ENCODE results near the gene TMEM248.

Gene TMEM248

DNA sequence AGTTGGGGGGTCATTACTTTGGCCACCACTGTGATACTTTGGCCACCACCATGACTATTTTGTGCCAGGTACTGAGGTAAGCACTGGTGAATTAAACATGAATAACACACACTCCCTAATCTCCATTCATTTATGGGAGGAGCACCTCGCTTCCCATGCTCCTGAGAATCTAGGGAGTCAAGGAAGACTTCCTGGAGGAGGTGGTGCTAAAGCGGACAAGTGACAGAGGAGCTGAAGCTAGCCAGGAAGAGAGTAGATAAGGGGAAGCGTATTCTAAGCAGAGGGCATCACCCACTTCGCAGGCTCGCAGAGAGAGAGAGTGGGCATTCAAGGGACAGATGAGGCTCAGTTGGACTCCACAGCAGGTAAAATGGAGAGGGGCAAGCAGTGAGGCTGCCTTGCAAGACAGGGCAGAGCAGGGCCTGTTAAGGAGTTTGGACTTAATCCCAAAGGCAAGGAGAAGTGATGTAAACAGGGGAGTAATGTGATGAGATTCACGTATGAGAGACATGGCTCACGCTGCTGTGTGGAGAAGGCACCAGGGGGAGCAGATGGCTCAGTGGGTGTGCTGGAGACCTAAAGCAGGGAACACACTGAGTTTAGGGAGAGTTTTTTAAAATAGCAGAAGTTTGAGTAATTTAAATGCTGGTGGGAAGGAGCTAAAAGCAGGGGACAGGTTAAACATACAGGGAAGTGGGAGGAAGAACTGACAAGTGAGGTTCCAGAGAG, 21.3 kb upstream of the TMEM248 start:
- no peaks in the 10 kb centered on the region for H4K20me1 ChIP-seq (ENCODE audit: insufficient read depth, low read length)
- H3K27ac ChIP-seq (ENCODE audit: low read depth, low read length, poor library complexity, severe bottlenecking): no peak overlapping the region
- H3K9me3 ChIP-seq (ENCODE audit: low read length): no peaks in the 10 kb centered on the region
- peaks cover 35% of the 10 kb centered on the region for H3K36me3 ChIP-seq (ENCODE audit: insufficient read depth, low read length)
- H2AFZ ChIP-seq (ENCODE audit: low read length): no peak overlapping the region
- no peak for TF ChIP-seq EZH2 (IDR thresholded peaks at IDR 0.05; ENCODE audit: borderline replicate concordance, low read length)
- TF ChIP-seq, protein P1, sequence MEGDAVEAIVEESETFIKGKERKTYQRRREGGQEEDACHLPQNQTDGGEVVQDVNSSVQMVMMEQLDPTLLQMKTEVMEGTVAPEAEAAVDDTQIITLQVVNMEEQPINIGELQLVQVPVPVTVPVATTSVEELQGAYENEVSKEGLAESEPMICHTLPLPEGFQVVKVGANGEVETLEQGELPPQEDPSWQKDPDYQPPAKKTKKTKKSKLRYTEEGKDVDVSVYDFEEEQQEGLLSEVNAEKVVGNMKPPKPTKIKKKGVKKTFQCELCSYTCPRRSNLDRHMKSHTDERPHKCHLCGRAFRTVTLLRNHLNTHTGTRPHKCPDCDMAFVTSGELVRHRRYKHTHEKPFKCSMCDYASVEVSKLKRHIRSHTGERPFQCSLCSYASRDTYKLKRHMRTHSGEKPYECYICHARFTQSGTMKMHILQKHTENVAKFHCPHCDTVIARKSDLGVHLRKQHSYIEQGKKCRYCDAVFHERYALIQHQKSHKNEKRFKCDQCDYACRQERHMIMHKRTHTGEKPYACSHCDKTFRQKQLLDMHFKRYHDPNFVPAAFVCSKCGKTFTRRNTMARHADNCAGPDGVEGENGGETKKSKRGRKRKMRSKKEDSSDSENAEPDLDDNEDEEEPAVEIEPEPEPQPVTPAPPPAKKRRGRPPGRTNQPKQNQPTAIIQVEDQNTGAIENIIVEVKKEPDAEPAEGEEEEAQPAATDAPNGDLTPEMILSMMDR (IDR thresholded peaks at IDR 0.05; ENCODE audit: low read length): no peak; the same call in 1 of the 2 replicates
- H3K4me2 ChIP-seq (ENCODE audit: low read length): no peak overlapping the region
- H3F3A ChIP-seq (ENCODE audit: insufficient read depth, low read length): no peaks in the 10 kb centered on the region
- no peaks in the 10 kb centered on the region for H3K79me2 ChIP-seq (ENCODE audit: insufficient read depth, low read length)
- no peaks in the 10 kb centered on the region for H3K4me1 ChIP-seq (ENCODE audit: insufficient read depth, low read length, severe bottlenecking)
- H3K9me2 ChIP-seq (ENCODE audit: low read depth, low read length): no peaks in the 10 kb centered on the region
- no peak overlapping the region for H3K9ac ChIP-seq (ENCODE audit: low read length)
- H3K4me3 ChIP-seq (ENCODE audit: low read depth, low read length, poor library complexity, severe bottlenecking): no peak overlapping the region
- H3K27me3 ChIP-seq (ENCODE audit: insufficient read depth, low read length): no peaks in the 10 kb centered on the region

DNA sequence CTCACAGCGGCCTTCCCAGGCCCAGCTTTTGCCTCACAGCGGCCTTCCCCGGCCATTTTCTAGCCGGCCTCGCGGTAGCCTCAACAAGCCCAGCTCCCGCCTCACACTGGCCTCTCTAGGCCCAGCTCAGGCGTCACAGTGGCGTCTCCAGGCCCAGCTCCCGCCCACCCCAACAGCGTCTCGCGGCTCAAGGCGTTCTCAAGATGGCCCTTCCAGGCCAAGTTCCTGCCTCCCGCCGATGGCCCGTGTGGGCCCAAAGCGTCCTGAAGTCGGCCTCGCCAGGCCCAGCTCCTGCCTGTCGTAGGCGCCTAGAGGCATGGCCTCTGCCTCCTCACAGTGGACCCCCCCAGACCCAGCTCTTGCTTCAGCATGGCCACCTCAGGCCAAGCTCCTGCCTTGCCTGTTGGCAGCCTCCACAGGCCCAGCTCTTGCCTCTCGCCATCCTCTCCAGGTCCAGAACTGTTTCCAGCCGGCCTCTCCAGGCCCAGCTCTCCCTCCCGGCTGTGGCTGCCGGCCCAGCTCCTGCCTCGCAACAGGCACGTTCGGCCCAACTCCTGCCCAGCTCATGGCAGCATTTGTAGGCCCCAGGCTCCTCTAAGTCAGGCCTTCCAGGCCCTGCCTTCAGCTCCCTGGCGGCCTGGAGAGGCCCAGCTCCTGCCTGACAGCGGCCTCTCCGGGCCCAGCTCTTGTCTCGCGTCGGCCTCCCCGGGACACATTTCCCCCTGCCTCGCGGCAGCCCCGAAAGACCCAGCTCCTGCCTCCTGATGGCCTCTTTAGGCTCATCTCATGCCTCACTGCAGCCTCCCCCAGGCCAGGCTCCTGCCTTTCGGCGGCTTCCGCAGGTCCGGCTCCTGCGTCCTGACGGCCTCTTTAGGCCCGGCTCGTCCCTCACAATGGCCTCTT, 18.8 kb upstream of the TMEM248 start:
- Histone ChIP-seq H3K4me2 (ENCODE audit: low read length) (no peak overlapping the region), H3K4me1 (ENCODE audit: insufficient read depth, low read length, severe bottlenecking) (no peaks in the 10 kb centered on the region), H3F3A (ENCODE audit: insufficient read depth, low read length) (no peaks in the 10 kb centered on the region), H3K9me3 (ENCODE audit: low read length) (no peaks in the 10 kb centered on the region), H3K36me3 (ENCODE audit: insufficient read depth, low read length) (peaks cover 31% of the 10 kb centered on the region), H4K20me1 (ENCODE audit: insufficient read depth, low read length) (no peaks in the 10 kb centered on the region), H3K9me2 (ENCODE audit: low read depth, low read length) (no peaks in the 10 kb centered on the region), H3K4me3 (ENCODE audit: low read depth, low read length, poor library complexity, severe bottlenecking) (no peak overlapping the region), H3K27ac (ENCODE audit: low read depth, low read length, poor library complexity, severe bottlenecking) (no peak overlapping the region), H2AFZ (ENCODE audit: low read length) (no peak overlapping the region), H3K27me3 (ENCODE audit: insufficient read depth, low read length) (no peaks in the 10 kb centered on the region), H3K9ac (ENCODE audit: low read length) (no peak overlapping the region), H3K79me2 (ENCODE audit: insufficient read depth, low read length) (no peaks in the 10 kb centered on the region)
- no peak for TF ChIP-seq EZH2 (IDR thresholded peaks at IDR 0.05; ENCODE audit: borderline replicate concordance, low read length)
- TF ChIP-seq, protein P1 (IDR thresholded peaks at IDR 0.05; ENCODE audit: low read length): no peak

DNA sequence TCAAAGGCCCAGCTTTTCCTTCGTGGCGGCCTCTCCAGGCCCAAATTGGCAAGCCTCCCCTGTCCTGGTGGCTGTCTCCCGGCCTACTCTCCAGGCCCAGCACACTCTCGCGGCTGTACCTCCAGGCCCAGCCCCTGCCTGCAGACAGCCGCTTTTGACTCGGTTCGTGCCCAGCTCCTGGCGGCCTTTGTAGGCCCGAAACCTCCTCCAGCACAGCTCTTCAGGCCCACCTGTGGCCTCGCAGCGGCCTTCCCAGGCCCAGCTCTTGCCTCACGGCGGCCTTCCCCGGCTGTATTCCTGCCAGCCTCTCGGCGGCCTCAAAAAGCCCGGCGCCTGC, 18.2 kb upstream of the TMEM248 start:
- H3K9ac ChIP-seq (ENCODE audit: low read length): no peak overlapping the region
- H2AFZ ChIP-seq (ENCODE audit: low read length): no peak overlapping the region
- no peaks in the 10 kb centered on the region for H3K9me3 ChIP-seq (ENCODE audit: low read length)
- no peak overlapping the region for H3K4me2 ChIP-seq (ENCODE audit: low read length)
- no peaks in the 10 kb centered on the region for H3F3A ChIP-seq (ENCODE audit: insufficient read depth, low read length)
- no peaks in the 10 kb centered on the region for H4K20me1 ChIP-seq (ENCODE audit: insufficient read depth, low read length)
- TF ChIP-seq, protein P1 (IDR thresholded peaks at IDR 0.05; ENCODE audit: low read length): no peak
- no peak for TF ChIP-seq EZH2 (IDR thresholded peaks at IDR 0.05; ENCODE audit: borderline replicate concordance, low read length)
- no peak overlapping the region for H3K4me3 ChIP-seq (ENCODE audit: low read depth, low read length, poor library complexity, severe bottlenecking)
- H3K36me3 ChIP-seq (ENCODE audit: insufficient read depth, low read length): peaks cover 25% of the 10 kb centered on the region
- no peaks in the 10 kb centered on the region for H3K9me2 ChIP-seq (ENCODE audit: low read depth, low read length)
- no peaks in the 10 kb centered on the region for H3K79me2 ChIP-seq (ENCODE audit: insufficient read depth, low read length)
- no peaks in the 10 kb centered on the region for H3K27me3 ChIP-seq (ENCODE audit: insufficient read depth, low read length)
- no peaks in the 10 kb centered on the region for H3K4me1 ChIP-seq (ENCODE audit: insufficient read depth, low read length, severe bottlenecking)
- H3K27ac ChIP-seq (ENCODE audit: low read depth, low read length, poor library complexity, severe bottlenecking): no peak overlapping the region
